Hepatocyte (in vitro differentiated cells): ENCODE data around the gene BMP15. TPM values are rescaled to one million over a fixed set of nuclear protein-coding genes. Genes with fewer than 3 reads are reported as not detected.

ENCODE experiments used
- DNase-seq: peaks from one replicate; pipeline ENCODE4 v3.0.0-alpha.2; 2016; ENCODE audit warnings: low spot score
- H2AFZ ChIP-seq: fragments of 200-600 bp; sonication (generic); 2 replicates; pipeline ENCODE4 v1.6.0; 2016; ENCODE audit warnings: antibody characterized with exemption, mild to moderate bottlenecking
- H3K27ac ChIP-seq: fragments of 200-600 bp; sonication (generic); 2 replicates; pipeline ENCODE4 v1.5.1; 2016; ENCODE audit warnings: mild to moderate bottlenecking
- H3K27me3 ChIP-seq: fragments of 200-600 bp; sonication (generic); 2 replicates; pipeline ENCODE4 v1.6.1; 2016
- H3K36me3 ChIP-seq: fragments of 200-600 bp; sonication (generic); replicated peaks from 2 replicates; pipeline ENCODE4 v1.5.1; 2016; ENCODE audit warnings: low read depth; ENCODE audit not compliant: insufficient read depth
- H3K4me1 ChIP-seq: fragments of 200-600 bp; sonication (generic); 2 replicates; pipeline ENCODE4 v1.5.1; 2016; ENCODE audit warnings: mild to moderate bottlenecking, moderate library complexity; ENCODE audit not compliant: insufficient read depth
- H3K4me2 ChIP-seq: fragments of 200-600 bp; sonication (generic); 2 replicates; pipeline ENCODE4 v1.6.0; 2016
- H3K4me3 ChIP-seq: fragments of 200-600 bp; sonication (generic); 2 replicates; pipeline ENCODE4 v1.5.1; 2016; ENCODE audit warnings: mild to moderate bottlenecking
- H3K79me2 ChIP-seq: fragments of 200-600 bp; sonication (generic); 2 replicates; pipeline ENCODE4 v1.6.0; 2017; ENCODE audit warnings: mild to moderate bottlenecking
- H3K9me2 ChIP-seq: fragments of 200-600 bp; sonication (generic); replicated peaks from 2 replicates; pipeline ENCODE4 v1.6.0; 2017; ENCODE audit warnings: mild to moderate bottlenecking; ENCODE audit not compliant: insufficient read depth
- H3K9me3 ChIP-seq: fragments of 200-600 bp; sonication (generic); 2 replicates; pipeline ENCODE4 v1.5.1; 2016; ENCODE audit warnings: low read depth, mild to moderate bottlenecking
- H4K20me1 ChIP-seq: fragments of 200-600 bp; sonication (generic); 2 replicates; pipeline ENCODE4 v1.6.0; 2016; ENCODE audit warnings: mild to moderate bottlenecking; ENCODE audit not compliant: insufficient read depth, poor library complexity, severe bottlenecking
- EZH2 ChIP-seq: fragments of 200-600 bp; sonication (generic); IDR thresholded peaks from 2 replicates; pipeline ENCODE4 v1.6.1; 2016; ENCODE audit warnings: antibody characterized with exemption, mild to moderate bottlenecking, borderline replicate concordance
- EZH2phosphoT487 ChIP-seq: fragments of 200-600 bp; sonication (generic); IDR thresholded peaks from one replicate; pipeline ENCODE4 v1.6.1; 2018; ENCODE audit warnings: antibody characterized with exemption, mild to moderate bottlenecking, low read depth, moderate library complexity; ENCODE audit not compliant: unreplicated experiment, severe bottlenecking
- WGBS: methylation state at CpG from one replicate; pipeline ENCODE4 v1.1.6; 2016; ENCODE audit warnings: low lambda C conversion rate; ENCODE audit errors: missing lambda C conversion rate; 5-methylcytosine and 5-hydroxymethylcytosine counted together
- polyA plus RNA-seq: library from polyadenylated mRNA; unstranded; fragments of >200 nt; fragmentation: Nextera tagmentation; extraction: Ambion mirVana; gene quantifications from 2 replicates; pipeline ENCODE4 v1.2.1, GENCODE V29; 2016
- total RNA-seq: library from RNA; depleted of rRNA; stranded (reverse); fragments of >200 nt; gene quantifications from 2 replicates; pipeline ENCODE4 v1.2.3, GENCODE V29; 2014
- TF ChIP-seq, protein P1 (sequence below): fragments of 200-600 bp; sonication (generic); IDR thresholded peaks from 2 replicates; pipeline ENCODE4 v1.5.1; 2016; ENCODE audit warnings: antibody characterized with exemption, mild to moderate bottlenecking; ENCODE audit not compliant: poor library complexity

The BMP15 gene
- total and polyA plus RNA-seq, 2 experiments from 2014 or later: not detected

DNA sequence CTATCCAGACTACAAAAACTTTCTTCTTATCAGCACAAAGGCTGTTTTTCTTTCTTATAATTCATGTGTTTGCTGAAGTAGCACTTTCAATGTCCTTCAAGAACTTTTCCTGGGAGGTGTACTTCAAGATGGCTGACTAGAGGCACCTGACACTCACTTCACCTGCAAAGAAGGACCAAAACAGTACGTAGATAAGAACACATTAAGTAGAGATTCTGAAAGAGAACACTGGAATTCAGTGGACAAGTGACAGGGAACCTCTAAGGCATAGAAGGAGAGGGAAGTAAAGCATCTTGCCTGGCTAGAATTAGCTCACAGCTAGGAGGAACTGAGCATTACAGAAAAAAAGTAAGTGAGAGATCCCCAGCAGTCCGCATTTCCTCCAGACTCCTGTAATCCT, 21.7 kb upstream of the BMP15 start:
- no peaks in the 10 kb centered on the region for H3K4me1 ChIP-seq
- no peak overlapping the region for H3K27ac ChIP-seq
- H4K20me1 ChIP-seq: no peaks in the 10 kb centered on the region
- H2AFZ ChIP-seq: no peak overlapping the region
- 65% methylated on average over 2 of the region's 2 CpGs for WGBS
- no peaks in the 10 kb centered on the region for H3K79me2 ChIP-seq
- no peak overlapping the region for H3K4me3 ChIP-seq
- H3K4me2 ChIP-seq: no peak overlapping the region
- no peak for DNase-seq
- no peaks in the 10 kb centered on the region for H3K36me3 ChIP-seq
- H3K27me3 ChIP-seq: no peaks in the 10 kb centered on the region
- H3K9me3 ChIP-seq: no peaks in the 10 kb centered on the region
- no peaks in the 10 kb centered on the region for H3K9me2 ChIP-seq
- TF ChIP-seq EZH2phosphoT487: no peak

DNA sequence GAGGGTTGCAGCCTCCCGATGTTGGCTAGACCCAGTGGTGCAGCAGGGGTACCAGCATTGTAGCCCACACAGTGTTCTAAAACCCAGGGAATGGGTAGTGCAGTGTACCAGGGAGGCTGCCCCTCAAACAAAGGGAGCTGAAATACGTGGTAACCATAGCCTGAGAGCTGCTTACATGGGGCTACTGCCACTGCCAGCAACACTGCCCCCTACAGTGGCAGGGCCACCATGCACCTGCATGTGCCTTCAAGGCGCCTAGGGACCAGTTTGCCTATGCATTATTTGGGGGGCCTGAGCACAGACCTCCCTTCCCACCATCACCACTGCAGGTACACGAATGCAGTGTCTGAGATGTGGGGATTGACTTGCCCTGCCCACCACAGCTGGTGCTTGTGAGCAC, 21.0 kb upstream of the BMP15 start:
- H4K20me1 ChIP-seq: no peaks in the 10 kb centered on the region
- no peaks in the 10 kb centered on the region for H3K79me2 ChIP-seq
- no peaks in the 10 kb centered on the region for H3K4me1 ChIP-seq
- H3K27me3 ChIP-seq: no peaks in the 10 kb centered on the region
- no peak overlapping the region for H2AFZ ChIP-seq
- H3K9me3 ChIP-seq: no peaks in the 10 kb centered on the region
- TF ChIP-seq, protein P1, sequence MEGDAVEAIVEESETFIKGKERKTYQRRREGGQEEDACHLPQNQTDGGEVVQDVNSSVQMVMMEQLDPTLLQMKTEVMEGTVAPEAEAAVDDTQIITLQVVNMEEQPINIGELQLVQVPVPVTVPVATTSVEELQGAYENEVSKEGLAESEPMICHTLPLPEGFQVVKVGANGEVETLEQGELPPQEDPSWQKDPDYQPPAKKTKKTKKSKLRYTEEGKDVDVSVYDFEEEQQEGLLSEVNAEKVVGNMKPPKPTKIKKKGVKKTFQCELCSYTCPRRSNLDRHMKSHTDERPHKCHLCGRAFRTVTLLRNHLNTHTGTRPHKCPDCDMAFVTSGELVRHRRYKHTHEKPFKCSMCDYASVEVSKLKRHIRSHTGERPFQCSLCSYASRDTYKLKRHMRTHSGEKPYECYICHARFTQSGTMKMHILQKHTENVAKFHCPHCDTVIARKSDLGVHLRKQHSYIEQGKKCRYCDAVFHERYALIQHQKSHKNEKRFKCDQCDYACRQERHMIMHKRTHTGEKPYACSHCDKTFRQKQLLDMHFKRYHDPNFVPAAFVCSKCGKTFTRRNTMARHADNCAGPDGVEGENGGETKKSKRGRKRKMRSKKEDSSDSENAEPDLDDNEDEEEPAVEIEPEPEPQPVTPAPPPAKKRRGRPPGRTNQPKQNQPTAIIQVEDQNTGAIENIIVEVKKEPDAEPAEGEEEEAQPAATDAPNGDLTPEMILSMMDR: no peak
- TF ChIP-seq EZH2: no peak
- no peak for TF ChIP-seq EZH2phosphoT487
- H3K4me2 ChIP-seq: no peak overlapping the region
- H3K9me2 ChIP-seq: no peaks in the 10 kb centered on the region
- no peak overlapping the region for H3K4me3 ChIP-seq
- H3K27ac ChIP-seq: no peak overlapping the region
- H3K36me3 ChIP-seq: no peaks in the 10 kb centered on the region
- DNase-seq: no peak
- WGBS: 69% methylated on average over 4 of the region's 4 CpGs

GRCh38 chrX:50893047-50893446, 17.5 kb upstream of the BMP15 start:
- Histone ChIP-seq H3K79me2 (no peaks in the 10 kb centered on the region), H2AFZ (no peak overlapping the region), H3K9me2 (no peaks in the 10 kb centered on the region), H3K4me3 (no peak overlapping the region), H3K36me3 (no peaks in the 10 kb centered on the region), H3K27me3 (no peaks in the 10 kb centered on the region), H3K9me3 (no peaks in the 10 kb centered on the region), H3K4me2 (no peak overlapping the region), H4K20me1 (no peaks in the 10 kb centered on the region), H3K4me1 (no peaks in the 10 kb centered on the region), H3K27ac (no peak overlapping the region)
- no peak for DNase-seq
- TF ChIP-seq EZH2: no peak
- TF ChIP-seq, protein P1: no peak
- 78% methylated on average over 3 of the region's 3 CpGs for WGBS

DNA sequence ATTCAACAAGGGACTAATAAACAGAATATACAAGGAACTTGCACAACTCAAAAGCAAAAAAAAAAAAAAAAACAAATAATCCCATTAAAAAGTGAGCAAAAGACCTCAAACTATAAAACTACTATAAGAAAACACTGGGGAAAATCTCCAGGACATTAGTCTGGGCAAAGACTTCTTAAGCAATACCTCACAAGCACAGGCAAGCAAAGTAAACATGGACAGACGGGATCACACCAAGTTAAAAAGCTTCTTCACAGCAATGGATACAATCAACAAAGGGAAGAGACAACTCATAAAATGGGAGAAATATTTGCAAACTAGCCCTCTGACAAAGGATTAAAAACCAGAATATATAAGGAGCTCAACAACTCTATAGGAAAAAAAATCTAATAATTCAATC, 17.1 kb upstream of the BMP15 start:
- Histone ChIP-seq H3K9me3 (no peaks in the 10 kb centered on the region), H3K79me2 (no peaks in the 10 kb centered on the region), H3K4me3 (no peak overlapping the region), H4K20me1 (no peaks in the 10 kb centered on the region), H3K4me1 (no peaks in the 10 kb centered on the region), H3K4me2 (no peak overlapping the region), H2AFZ (no peak overlapping the region), H3K9me2 (no peaks in the 10 kb centered on the region), H3K27ac (no peak overlapping the region), H3K27me3 (no peaks in the 10 kb centered on the region), H3K36me3 (no peaks in the 10 kb centered on the region)
- TF ChIP-seq EZH2phosphoT487 (no peak), EZH2 (no peak)
- TF ChIP-seq, protein P1: no peak
- no peak for DNase-seq
- 0% methylated on average over 1 of the region's 1 CpG for WGBS
